Measurements from ENCODE around the gene KMT2C.

GRCh38 chr7:152341039-152341913 is 94.5 kb downstream of the KMT2C start:
- no peak for TF ChIP-seq CREB1 (IDR thresholded peaks at IDR 0.05)
- no peak for TF ChIP-seq CREB1 (CRISPR knock-in tag; IDR thresholded peaks at IDR 0.05)
- TF ChIP-seq DNMT1 (CRISPR knock-in tag; IDR thresholded peaks at IDR 0.05): no peak
- no peak for TF ChIP-seq ZKSCAN1 (IDR thresholded peaks at IDR 0.05; ENCODE audit: low read length)
- no peak for TF ChIP-seq FOXK2 (IDR thresholded peaks at IDR 0.05)
- TF ChIP-seq SMARCC2 (IDR thresholded peaks at IDR 0.05): no peak
- TF ChIP-seq CTCF (CRISPR knock-in tag; IDR thresholded peaks at IDR 0.05): peak; percentile 62
- TF ChIP-seq DZIP1 (CRISPR knock-in tag; IDR thresholded peaks at IDR 0.05): no peak
- no peak for TF ChIP-seq POLR2A (IDR thresholded peaks at IDR 0.05; ENCODE audit: insufficient read depth in 1 of 2, low read depth in 2 of 2, low read length in 2 of 2)
- no peak for TF ChIP-seq ZSCAN29 (CRISPR knock-in tag; conservative IDR thresholded peaks at IDR 0.05)
- no peak for TF ChIP-seq AHDC1 (CRISPR knock-in tag; IDR thresholded peaks at IDR 0.05; ENCODE audit: borderline replicate concordance)
- TF ChIP-seq RELA (CRISPR knock-in tag; IDR thresholded peaks at IDR 0.05): no peak
- TF ChIP-seq ZNF354B (CRISPR knock-in tag; IDR thresholded peaks at IDR 0.05): no peak
- no peak for TF ChIP-seq PHB2 (IDR thresholded peaks at IDR 0.05; ENCODE audit: partially characterized antibody)
- no peak for TF ChIP-seq ZNF510 (CRISPR knock-in tag; IDR thresholded peaks at IDR 0.05; ENCODE audit: low read depth)
